ENCODE measurements around the gene NLRC3.

- no peak for TF ChIP-seq RAD21 (IDR thresholded peaks at IDR 0.05; ENCODE audit: low read depth)
- no peak for TF ChIP-seq TAF1 (IDR thresholded peaks at IDR 0.05; ENCODE audit: low read depth)
- TF ChIP-seq CREB1 (IDR thresholded peaks at IDR 0.05; ENCODE audit: low read depth): no peak
- TF ChIP-seq REST (IDR thresholded peaks at IDR 0.05; ENCODE audit: low read depth): no peak
- TF ChIP-seq MAX (IDR thresholded peaks at IDR 0.05): no peak
- no peak for TF ChIP-seq EP300 (IDR thresholded peaks at IDR 0.05; ENCODE audit: borderline replicate concordance)
- TF ChIP-seq EGR1 (IDR thresholded peaks at IDR 0.05): no peak
- no peak for TF ChIP-seq CEBPB (IDR thresholded peaks at IDR 0.05)
- TF ChIP-seq YY1 (IDR thresholded peaks at IDR 0.05; ENCODE audit: low read depth): no peak
- TF ChIP-seq TEAD4 (IDR thresholded peaks at IDR 0.05): no peak
- TF ChIP-seq ZBTB7A (IDR thresholded peaks at IDR 0.05; ENCODE audit: low read depth): no peak
- TF ChIP-seq FOXM1 (IDR thresholded peaks at IDR 0.05; ENCODE audit: borderline replicate concordance, low read depth): no peak
- no peak for TF ChIP-seq TCF12 (IDR thresholded peaks at IDR 0.05; ENCODE audit: low read depth)
- TF ChIP-seq NFIC (IDR thresholded peaks at IDR 0.05): no peak
Measured at GRCh38 chr16:3518986-3519348, 58.2 kb downstream of the NLRC3 start.
